Neural cell (in vitro differentiated cells): ENCODE results near the gene MVK. TPM values are rescaled to one million over a fixed set of nuclear protein-coding genes. Genes with fewer than 3 reads are reported as not detected.

Source experiments
- H2AFZ ChIP-seq: fragments of 200-600, 300-800 bp; sonication (generic), shearing (Covaris generic); 2 replicates; pipeline ENCODE4 v1.6.0; 2014; ENCODE audit warnings: low read depth, mild to moderate bottlenecking, antibody characterized with exemption, low read length, moderate library complexity
- H3F3A ChIP-seq: fragments of 200-600 bp; shearing (Covaris generic); 2 replicates; pipeline ENCODE4 v1.6.1; 2016; ENCODE audit warnings: mild to moderate bottlenecking, moderate library complexity, mixed read lengths, antibody characterized with exemption, low read length; ENCODE audit not compliant: insufficient read depth, poor library complexity, severe bottlenecking
- H3K27ac ChIP-seq: fragments of 200-600, 300-800 bp; sonication (generic), shearing (Covaris generic); 2 replicates; pipeline ENCODE4 v1.5.1; 2014; ENCODE audit warnings: mild to moderate bottlenecking, low read length, moderate library complexity
- H3K27me3 ChIP-seq: fragments of 300-800, 200-600 bp; sonication (generic), shearing (Covaris generic); 2 replicates; pipeline ENCODE4 v1.6.0; 2014; ENCODE audit warnings: mild to moderate bottlenecking, low read depth, low read length, moderate library complexity; ENCODE audit not compliant: insufficient read depth
- H3K36me3 ChIP-seq: fragments of 300-800, 200-600 bp; sonication (generic), shearing (Covaris generic); 2 replicates; pipeline ENCODE4 v1.5.1; 2014; ENCODE audit warnings: mild to moderate bottlenecking, antibody characterized with exemption, low read length, moderate library complexity; ENCODE audit not compliant: insufficient read depth
- H3K4me2 ChIP-seq: fragments of 300-800, 200-600 bp; sonication (generic), shearing (Covaris generic); 2 replicates; pipeline ENCODE4 v1.6.0; 2014; ENCODE audit warnings: mild to moderate bottlenecking, low read length
- H3K4me3 ChIP-seq: fragments of 300-800, 200-600 bp; sonication (generic), shearing (Covaris generic); 2 replicates; pipeline ENCODE4 v1.5.1; 2014; ENCODE audit warnings: mild to moderate bottlenecking, low read length, moderate library complexity
- H3K79me2 ChIP-seq: fragments of 200-600 bp; shearing (Covaris generic); replicated peaks from 2 replicates; pipeline ENCODE4 v1.6.0; 2014; ENCODE audit warnings: mild to moderate bottlenecking, low read length, moderate library complexity; ENCODE audit not compliant: insufficient read depth
- H3K9ac ChIP-seq: fragments of 300-800, 200-600 bp; sonication (generic), shearing (Covaris generic); 2 replicates; pipeline ENCODE4 v1.6.1; 2016; ENCODE audit warnings: mild to moderate bottlenecking, low read length, mixed read lengths
- H3K9me2 ChIP-seq: fragments of 200-600 bp; shearing (Covaris generic); 2 replicates; pipeline ENCODE4 v1.6.1; 2016; ENCODE audit warnings: mild to moderate bottlenecking, low read length, mixed read lengths; ENCODE audit not compliant: insufficient read depth
- H3K9me3 ChIP-seq: fragments of 200-600, 300-800 bp; sonication (generic), shearing (Covaris generic); 2 replicates; pipeline ENCODE4 v1.6.1; 2016; ENCODE audit warnings: mild to moderate bottlenecking, mixed run types, low read length, moderate library complexity, mixed read lengths
- H4K20me1 ChIP-seq: fragments of 200-600 bp; shearing (Covaris generic); 2 replicates; pipeline ENCODE4 v1.6.1; 2016; ENCODE audit warnings: mild to moderate bottlenecking, mixed run types; ENCODE audit not compliant: insufficient read depth
- EP300 ChIP-seq: fragments of 450-650 bp; conservative IDR thresholded peaks from 2 replicates; pipeline ENCODE4 v1.6.1; 2014; ENCODE audit warnings: antibody characterized with exemption, mild to moderate bottlenecking, moderate library complexity; ENCODE audit not compliant: poor library complexity, severe bottlenecking
- EZH2 ChIP-seq: fragments of 200-600, 300-800 bp; shearing (Covaris generic), sonication (generic); IDR thresholded peaks from 2 replicates; pipeline ENCODE4 v1.6.1; 2014; ENCODE audit warnings: antibody characterized with exemption, low read length, borderline replicate concordance, mild to moderate bottlenecking; ENCODE audit not compliant: insufficient read depth, poor library complexity, severe bottlenecking
- MXI1 ChIP-seq: fragments of 450-650 bp; conservative IDR thresholded peaks from 2 replicates; pipeline ENCODE4 v1.6.1; 2014; ENCODE audit warnings: antibody characterized with exemption, mild to moderate bottlenecking; ENCODE audit not compliant: poor library complexity, severe bottlenecking
- POLR2AphosphoS5 ChIP-seq: IDR thresholded peaks from 2 replicates; pipeline ENCODE4 v1.6.1; 2012
- RAD21 ChIP-seq: fragments of 450-650 bp; conservative IDR thresholded peaks from 2 replicates; pipeline ENCODE4 v1.6.1; 2014; ENCODE audit warnings: antibody characterized with exemption, mild to moderate bottlenecking, moderate library complexity
- SMC3 ChIP-seq: fragments of 450-650 bp; conservative IDR thresholded peaks from 2 replicates; pipeline ENCODE4 v1.6.1; 2014; ENCODE audit warnings: antibody characterized with exemption, mild to moderate bottlenecking, moderate library complexity; ENCODE audit not compliant: poor library complexity
- TAF1 ChIP-seq: IDR thresholded peaks from 2 replicates; pipeline ENCODE4 v1.6.1; 2012; ENCODE audit warnings: low read depth
- polyA plus RNA-seq: library from polyadenylated mRNA; depleted of rRNA; stranded (reverse); fragments of >200 nt; gene quantifications from 2 replicates; pipeline ENCODE4 v1.2.3, GENCODE V29; 2014
- TF ChIP-seq, protein P1 (sequence below): IDR thresholded peaks from 2 replicates; pipeline ENCODE4 v1.6.1; 2012; ENCODE audit warnings: borderline replicate concordance
- TF ChIP-seq, protein P2 (sequence below): fragments of 450-650 bp; IDR thresholded peaks from 2 replicates; pipeline ENCODE4 v1.5.1; 2014; ENCODE audit warnings: antibody characterized with exemption, mild to moderate bottlenecking, moderate library complexity; ENCODE audit not compliant: poor library complexity, severe bottlenecking

MVK gene
- polyA plus RNA-seq, 1 donor from 2014 or later = 45.7 TPM

DNA sequence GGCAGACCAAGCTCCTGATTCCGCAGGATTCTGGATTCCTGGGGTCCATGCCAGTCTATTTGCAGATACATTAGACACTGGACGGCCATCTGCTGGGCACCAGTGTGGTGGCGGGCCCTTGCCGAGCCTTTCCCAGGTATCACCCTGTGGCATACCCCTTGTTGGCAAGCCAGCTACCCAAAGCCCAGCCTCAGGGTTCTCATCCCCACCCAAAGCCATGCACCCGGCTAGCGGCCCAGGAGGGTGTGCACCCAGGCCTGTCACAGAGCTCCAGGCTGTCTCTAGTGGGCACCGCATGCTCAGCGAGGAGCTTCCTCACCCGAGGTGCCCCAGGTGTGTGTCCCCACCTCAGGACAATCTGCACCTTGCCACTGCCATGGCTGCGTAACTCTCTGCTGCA, 14.0 kb upstream of the MVK start:
- H3K36me3 ChIP-seq = no peaks in the 10 kb centered on the region
- no peaks in the 10 kb centered on the region for H4K20me1 ChIP-seq
- no peaks in the 10 kb centered on the region for H3K27me3 ChIP-seq
- H2AFZ ChIP-seq = no peak overlapping the region
- TF ChIP-seq RAD21 = no peak
- TF ChIP-seq EP300 = no peak
- no peak for TF ChIP-seq SMC3
- no peak for TF ChIP-seq TAF1
- TF ChIP-seq, protein P1, sequence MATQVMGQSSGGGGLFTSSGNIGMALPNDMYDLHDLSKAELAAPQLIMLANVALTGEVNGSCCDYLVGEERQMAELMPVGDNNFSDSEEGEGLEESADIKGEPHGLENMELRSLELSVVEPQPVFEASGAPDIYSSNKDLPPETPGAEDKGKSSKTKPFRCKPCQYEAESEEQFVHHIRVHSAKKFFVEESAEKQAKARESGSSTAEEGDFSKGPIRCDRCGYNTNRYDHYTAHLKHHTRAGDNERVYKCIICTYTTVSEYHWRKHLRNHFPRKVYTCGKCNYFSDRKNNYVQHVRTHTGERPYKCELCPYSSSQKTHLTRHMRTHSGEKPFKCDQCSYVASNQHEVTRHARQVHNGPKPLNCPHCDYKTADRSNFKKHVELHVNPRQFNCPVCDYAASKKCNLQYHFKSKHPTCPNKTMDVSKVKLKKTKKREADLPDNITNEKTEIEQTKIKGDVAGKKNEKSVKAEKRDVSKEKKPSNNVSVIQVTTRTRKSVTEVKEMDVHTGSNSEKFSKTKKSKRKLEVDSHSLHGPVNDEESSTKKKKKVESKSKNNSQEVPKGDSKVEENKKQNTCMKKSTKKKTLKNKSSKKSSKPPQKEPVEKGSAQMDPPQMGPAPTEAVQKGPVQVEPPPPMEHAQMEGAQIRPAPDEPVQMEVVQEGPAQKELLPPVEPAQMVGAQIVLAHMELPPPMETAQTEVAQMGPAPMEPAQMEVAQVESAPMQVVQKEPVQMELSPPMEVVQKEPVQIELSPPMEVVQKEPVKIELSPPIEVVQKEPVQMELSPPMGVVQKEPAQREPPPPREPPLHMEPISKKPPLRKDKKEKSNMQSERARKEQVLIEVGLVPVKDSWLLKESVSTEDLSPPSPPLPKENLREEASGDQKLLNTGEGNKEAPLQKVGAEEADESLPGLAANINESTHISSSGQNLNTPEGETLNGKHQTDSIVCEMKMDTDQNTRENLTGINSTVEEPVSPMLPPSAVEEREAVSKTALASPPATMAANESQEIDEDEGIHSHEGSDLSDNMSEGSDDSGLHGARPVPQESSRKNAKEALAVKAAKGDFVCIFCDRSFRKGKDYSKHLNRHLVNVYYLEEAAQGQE = no peak
- TF ChIP-seq EZH2 = no peak
- no peak for TF ChIP-seq POLR2AphosphoS5
- TF ChIP-seq, protein P2, sequence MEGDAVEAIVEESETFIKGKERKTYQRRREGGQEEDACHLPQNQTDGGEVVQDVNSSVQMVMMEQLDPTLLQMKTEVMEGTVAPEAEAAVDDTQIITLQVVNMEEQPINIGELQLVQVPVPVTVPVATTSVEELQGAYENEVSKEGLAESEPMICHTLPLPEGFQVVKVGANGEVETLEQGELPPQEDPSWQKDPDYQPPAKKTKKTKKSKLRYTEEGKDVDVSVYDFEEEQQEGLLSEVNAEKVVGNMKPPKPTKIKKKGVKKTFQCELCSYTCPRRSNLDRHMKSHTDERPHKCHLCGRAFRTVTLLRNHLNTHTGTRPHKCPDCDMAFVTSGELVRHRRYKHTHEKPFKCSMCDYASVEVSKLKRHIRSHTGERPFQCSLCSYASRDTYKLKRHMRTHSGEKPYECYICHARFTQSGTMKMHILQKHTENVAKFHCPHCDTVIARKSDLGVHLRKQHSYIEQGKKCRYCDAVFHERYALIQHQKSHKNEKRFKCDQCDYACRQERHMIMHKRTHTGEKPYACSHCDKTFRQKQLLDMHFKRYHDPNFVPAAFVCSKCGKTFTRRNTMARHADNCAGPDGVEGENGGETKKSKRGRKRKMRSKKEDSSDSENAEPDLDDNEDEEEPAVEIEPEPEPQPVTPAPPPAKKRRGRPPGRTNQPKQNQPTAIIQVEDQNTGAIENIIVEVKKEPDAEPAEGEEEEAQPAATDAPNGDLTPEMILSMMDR = no peak
- TF ChIP-seq MXI1 = no peak
- no peak overlapping the region for H3K4me3 ChIP-seq
- no peak overlapping the region for H3K27ac ChIP-seq
- no peak overlapping the region for H3K9ac ChIP-seq
- H3K9me3 ChIP-seq = no peaks in the 10 kb centered on the region
- no peaks in the 10 kb centered on the region for H3K9me2 ChIP-seq
- H3F3A ChIP-seq = no peaks in the 10 kb centered on the region
- no peak overlapping the region for H3K4me2 ChIP-seq
- no peaks in the 10 kb centered on the region for H3K79me2 ChIP-seq

DNA sequence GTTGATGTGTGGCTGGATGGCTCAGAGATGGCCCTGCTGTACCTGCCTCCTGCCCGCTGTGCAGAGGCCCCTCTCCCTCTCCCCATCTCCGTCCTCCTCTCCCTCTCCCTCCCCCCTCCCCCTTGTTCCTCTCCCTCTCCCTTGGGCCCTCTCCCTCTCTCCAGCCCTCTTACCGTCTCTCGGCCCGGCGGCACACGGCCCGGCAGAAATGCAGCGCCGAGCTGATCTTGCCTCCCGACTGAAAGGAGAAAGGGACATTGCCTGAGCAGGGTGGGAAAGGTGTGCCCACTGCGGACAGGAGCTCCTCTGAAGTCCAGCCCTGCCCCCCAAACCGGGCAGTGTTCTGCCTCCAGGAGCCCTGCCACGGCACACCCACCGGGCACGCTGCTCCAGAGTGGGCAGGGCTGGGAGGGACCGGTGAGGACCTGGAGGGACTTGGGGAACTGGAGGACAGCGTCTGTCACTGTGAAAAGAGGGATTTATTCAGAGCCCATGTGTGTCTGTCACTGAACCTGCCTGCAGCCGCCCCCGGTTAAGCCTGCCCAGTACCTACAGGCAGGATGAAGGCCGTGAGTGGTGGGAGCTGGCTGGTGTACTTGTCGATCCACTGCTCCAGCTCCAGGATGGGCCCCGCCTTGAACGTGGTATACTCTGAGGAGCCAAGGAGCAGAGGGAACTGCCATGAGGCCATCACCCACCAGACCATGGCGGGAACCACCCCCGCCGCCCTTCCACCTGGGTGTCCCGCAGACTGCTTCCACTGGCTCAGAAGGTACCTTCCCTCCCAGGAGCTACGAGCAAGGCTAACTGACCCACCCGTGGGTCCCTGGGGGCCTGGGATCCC, 12.5 kb upstream of the MVK start:
- Histone ChIP-seq H3K36me3 (no peaks in the 10 kb centered on the region), H3K9me3 (no peaks in the 10 kb centered on the region), H3K9me2 (no peaks in the 10 kb centered on the region), H3F3A (no peaks in the 10 kb centered on the region), H3K79me2 (no peaks in the 10 kb centered on the region), H3K4me3 (no peak overlapping the region), H3K4me2 (no peak overlapping the region), H2AFZ (no peak overlapping the region), H3K27me3 (no peaks in the 10 kb centered on the region), H3K9ac (no peak overlapping the region), H3K27ac (no peak overlapping the region), H4K20me1 (no peaks in the 10 kb centered on the region)
- TF ChIP-seq, protein P1 = no peak
- no peak for TF ChIP-seq POLR2AphosphoS5
- TF ChIP-seq, protein P2 = no peak
- TF ChIP-seq SMC3 = no peak
- no peak for TF ChIP-seq EZH2
- no peak for TF ChIP-seq RAD21
- TF ChIP-seq EP300 = no peak
- TF ChIP-seq TAF1 = no peak
- no peak for TF ChIP-seq MXI1
